Effector CD4-positive, alpha-beta T cell (primary cell): Measurements from ENCODE around the gene PPP1R27. TPM values are rescaled to one million over a fixed set of nuclear protein-coding genes. Genes with fewer than 3 reads are reported as not detected.

Experiments used
- DNase-seq: peaks from one replicate; pipeline ENCODE4 v3.0.0-alpha.2; 2020
- total RNA-seq: gene quantifications from one replicate; lab custom pipeline; 2026; lab: John Stamatoyannopoulos, UW

The PPP1R27 gene, protein sequence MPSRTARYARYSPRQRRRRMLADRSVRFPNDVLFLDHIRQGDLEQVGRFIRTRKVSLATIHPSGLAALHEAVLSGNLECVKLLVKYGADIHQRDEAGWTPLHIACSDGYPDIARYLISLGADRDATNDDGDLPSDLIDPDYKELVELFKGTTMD
- not detected for total RNA-seq

DNA sequence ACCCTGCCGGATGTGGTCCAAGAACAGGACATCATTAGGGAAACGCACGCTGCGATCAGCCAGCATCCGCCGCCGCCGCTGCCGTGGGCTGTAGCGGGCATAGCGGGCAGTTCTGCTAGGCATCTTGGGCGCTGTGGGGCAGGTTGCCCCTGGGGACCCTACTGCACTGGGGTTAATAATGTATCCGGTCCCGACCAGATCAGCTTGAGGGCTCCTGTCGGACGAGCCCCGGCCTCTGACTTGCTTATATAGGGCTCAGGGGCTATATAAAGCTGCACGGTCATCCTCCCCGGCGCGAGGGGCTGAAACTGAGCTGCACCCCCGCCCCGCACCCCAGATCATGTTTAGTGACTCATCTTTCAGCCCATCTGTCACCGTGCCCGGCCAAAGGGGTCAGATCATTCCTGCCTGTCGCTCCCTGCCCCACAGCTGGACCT lies at the start of gene PPP1R27:
Gene PPP1R27 (minus strand): TSS at position 220 of the 437 bp plus-strand sequence. CDS start 97 bp downstream, at position 123.
- DNase-seq, result no peak

DNA sequence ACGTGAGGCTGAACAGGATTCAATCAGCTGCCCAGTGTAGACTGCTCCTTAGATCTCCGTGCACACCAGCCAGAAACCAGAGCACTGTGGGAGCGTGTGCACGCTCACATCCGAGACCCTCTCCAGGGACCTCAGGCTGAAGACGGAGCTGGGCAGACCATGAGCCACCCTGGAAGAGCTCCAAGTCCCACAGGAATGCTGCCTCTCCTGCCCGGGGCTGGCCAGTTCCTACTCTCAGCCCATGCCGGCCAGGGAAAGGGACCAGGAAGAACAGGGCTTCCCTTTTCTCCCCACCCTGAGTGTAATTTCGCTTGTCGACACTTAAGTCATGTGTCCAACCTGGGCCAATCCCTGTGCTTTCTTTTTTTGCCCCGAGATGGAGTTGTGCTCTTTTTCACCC lies 49.7 kb upstream of the PPP1R27 start:
- no peak for DNase-seq

DNA sequence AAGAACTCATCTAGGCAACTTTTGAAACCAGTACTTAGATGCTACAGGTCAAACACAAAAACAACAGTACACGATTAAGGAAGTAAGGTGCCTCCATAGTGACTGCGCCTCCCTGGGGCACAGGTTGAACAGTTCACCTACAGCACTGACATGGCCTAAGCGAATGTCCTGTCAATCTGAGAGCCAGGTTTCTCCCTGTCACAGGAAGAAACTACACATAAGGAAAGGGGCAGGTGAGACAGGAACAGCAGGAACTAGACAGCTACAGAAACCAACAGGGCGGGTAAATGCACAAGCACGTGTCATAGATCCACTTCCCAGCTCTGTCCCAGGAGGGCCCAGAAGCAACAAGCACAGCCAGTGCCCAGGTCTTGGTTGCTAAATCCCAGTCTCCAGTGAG lies 44.3 kb upstream of the PPP1R27 start:
- DNase-seq, result no peak

DNA sequence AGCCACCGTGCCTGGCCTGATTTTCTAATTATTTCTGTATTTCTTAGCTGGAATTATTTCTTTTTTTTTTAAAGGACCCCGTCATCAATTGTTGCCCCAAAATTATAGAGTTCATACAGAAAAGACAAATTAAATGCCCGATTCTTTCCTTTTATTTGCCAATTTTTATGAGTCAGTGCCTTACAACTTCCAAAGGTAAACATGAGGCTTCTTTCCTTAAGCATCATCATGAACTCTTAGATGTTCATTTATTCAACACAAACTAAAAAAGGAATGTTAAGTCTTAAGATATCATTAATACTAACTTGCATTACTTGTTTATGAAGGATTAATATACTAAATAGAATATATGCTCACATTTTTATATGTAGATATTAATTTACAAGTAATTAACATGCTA lies 43.4 kb upstream of the PPP1R27 start:
- no peak for DNase-seq

DNA sequence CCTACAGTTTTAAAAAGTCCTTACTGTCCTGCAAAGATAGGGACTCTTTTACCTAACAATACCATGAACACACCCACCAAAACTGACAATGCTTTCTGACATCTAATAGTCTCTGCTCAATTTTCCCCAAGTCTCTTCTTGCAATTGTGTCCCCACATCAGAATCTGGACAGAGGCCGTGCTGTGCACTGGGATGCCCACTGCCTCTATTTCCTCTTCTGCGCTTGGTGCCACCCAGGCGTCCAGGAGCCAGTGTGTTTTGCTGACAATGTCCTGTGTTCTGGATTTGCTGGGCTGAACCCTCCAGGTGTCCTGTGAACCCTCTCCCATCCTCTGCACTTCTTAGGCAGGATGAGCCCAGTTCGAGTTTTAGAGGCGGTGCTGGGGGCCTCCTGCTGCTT lies 42.7 kb upstream of the PPP1R27 start:
- no peak for DNase-seq

DNA sequence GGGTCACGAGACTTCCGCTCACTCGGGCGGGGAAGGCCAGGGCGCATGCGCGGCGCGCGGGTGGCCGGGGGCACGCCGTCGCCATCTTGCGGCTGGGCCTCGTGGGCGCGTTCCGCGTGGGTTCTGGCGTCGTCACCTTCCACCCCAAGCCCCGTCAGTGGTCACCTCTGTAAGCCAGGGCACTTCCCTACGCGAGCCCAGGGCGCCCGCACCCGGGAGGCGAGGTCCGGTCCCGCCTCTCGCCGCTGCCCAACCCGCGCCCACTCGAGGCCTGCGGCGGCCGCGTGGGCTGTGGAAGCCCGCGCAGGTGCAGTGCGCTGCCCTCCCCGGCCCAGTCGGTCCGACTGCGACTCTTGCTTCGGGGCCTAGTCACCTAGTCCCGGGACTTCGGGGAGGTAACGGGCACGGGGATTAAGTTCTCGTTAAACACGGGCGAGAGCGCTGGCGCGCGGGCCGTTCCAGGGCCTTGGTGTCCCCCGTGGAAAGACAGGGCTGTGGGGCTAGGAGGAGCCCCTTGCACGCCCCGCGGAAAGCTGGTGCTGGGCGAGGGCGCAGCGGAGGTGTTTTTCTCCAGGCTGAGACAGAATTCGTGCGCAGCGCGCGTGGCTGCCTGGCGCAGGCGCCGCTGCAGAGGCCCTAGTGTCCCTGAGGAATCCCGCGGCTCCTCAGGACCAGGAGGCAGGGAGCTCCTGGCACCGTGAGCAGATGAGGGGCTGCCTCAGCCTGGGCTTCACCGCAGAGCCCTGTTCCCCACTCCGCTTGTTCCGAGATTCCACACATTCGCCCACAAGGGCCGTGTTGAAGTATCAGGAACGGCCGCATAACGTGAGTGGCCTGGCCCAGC lies 36.8 kb upstream of the PPP1R27 start:
- peak; percentile 95 for DNase-seq

DNA sequence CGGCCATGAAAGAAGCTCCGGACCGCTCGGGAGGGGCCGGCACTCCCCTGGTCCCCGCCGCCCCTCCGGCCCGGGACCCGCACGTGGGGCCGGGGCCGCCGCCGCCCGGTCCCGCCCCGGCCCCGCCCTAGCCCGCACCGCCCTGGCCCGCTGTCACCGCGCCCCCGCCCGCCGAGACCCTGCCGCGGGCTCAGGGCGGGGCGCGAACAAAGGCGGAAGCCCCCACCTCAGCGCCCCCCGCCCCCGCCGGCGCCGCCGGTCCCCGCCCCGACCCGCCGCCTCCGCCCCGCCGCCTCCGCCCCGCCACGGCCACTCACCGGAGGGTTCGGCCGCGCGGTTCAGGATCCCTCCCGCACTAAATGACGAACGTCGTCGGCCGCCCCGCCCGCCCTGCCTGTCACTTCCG lies 36.1 kb upstream of the PPP1R27 start, which contains the start of gene ARHGDIA:
Gene ARHGDIA (minus strand): TSS at position 357 of the 406 bp plus-strand sequence. CDS start 1,407 bp downstream, outside the sequence.
- no peak for DNase-seq

DNA sequence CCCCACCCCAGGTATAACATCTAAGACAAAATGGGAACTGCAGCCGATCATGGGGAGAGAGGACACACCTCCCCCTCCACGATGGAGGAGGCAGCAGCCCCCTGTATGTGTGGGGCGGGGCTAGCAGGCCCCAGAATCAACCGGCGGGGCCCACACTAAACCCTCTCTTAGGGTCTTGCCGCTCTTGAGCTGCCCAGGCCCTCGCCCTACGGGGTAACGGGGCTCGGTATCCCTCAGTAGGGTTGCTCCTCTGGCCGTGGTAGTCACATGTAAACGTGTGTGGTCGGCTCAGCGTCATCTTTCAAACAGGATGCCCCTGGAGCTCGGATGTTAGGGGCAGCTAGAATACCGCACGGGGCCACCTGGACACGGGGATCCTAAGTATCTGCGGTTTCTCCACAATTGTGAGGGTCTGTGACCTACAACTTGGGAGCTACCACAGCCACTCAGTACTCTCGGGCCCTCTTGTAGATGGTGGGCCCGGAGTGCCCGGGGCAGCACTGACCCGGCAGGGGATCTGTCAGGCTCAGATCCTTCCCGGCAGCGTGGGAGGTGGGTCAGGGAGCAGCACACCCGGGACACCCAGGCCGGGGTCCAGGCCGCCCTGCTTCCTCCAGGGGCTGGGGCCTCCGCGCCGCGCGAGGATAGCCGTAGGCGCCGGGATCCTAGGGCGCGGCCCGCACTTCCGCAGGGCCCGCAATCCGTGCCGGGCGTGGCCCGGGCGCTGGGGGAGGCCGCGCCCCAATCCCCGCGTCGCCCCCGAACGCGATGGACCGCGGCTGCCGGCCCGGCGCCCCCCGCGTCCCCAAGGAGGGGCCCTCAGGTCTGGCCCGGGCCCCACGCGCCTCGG lies 35.5 kb upstream of the PPP1R27 start:
- peak; percentile 19 for DNase-seq

DNA sequence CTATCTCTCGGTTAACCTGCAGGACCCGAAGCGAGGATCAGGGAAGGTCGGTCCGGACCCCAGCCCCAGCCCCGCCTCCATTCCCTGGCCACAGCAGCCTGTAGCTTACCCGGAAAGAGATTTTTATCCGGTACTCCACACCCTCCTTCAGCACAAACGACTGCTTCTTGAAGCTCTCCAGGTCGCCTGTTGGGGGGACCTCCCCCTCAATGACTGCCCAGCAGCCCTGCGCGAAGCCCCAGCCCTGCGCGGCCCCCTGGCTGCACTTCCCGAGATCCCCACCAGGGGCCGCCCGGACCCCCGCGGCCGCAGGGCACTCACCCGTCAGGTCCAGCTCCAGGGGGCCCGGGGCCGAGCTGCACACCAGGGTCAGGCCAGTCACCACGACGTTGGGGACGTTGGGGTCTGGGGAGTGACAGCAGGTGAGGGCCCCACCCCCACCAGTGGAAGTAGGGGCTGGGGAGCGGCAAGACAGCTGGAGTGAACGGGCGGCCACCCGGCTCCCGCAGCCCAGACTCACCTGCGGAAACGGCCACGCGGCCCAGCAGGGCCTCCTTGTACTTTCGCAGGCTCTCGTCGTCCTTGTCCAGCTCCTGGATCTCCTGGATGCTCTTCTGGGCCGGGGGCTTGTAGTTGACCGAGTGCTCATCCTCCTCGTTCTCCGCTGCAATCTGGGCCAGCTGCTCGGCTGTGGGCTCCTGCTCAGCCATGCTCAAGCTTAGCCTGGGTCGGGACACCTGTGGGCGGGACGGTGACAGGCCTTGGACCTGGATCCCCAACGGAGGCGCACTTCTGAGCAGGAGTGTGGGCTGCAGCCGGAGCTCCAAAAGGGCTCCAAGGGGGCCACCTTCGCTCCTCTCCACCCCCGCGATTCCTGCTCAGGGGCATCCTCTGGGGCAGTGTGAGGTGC lies 34.6 kb upstream of the PPP1R27 start:
- no peak for DNase-seq

DNA sequence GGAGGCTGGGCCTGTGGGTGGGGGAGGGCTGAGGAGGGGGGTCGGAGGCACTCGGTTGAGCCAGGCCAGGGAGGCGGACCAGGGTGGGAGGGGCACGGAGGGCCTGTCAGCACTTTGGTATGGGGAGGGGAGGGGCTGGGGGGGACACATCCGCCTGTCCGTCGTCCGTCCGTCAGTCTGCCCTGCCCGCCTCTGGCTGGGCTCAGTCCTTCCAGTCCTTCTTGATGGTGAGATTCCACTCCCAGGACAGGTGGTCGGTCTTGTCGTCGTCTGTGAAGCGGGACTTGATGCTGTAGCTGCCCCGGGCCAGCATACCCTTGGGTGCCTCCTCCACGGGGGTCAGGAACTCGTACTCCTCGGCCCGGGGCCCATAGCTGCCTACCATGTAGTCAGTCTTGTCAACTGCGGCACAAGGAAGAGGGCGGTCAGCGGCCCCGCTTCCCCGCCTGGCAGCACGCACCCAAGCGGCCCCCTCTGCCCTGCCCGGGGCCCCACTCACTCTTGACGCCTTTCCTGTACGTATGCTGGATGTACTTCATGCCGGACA lies 33.9 kb upstream of the PPP1R27 start:
- no peak for DNase-seq

DNA sequence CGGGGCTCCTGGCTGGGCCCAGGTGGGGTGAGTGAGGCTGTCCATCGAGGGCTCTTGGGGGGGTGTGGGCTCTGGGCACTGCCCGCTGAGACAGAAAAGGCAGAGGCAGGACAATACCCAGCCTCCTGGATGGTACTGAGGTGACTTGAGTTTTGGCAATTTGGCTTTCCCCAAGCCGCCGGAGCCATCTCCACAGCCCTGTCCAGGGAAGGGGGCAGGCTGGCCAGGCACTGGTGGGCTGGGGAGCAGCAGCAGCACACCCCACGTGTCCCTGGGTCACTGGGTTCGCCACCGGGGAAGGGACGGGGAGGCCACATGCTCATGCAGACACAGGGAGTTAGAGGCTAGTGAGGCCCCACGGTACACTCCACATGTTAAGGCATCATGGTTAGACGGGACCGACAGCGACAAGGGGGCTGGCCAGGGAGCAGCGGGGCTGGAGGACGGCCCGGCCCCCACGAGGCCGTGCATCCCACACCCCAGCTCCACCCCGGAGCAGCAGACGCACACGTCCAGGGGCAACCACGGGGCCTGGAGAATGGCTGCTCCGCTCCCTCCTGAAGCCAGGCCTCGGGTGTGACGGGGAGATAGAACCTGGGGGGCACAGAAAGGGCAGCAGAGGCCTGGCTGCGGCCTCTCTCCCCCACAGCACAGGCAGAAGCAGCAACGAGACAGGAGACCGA lies 33.3 kb upstream of the PPP1R27 start:
- DNase-seq, result no peak

DNA sequence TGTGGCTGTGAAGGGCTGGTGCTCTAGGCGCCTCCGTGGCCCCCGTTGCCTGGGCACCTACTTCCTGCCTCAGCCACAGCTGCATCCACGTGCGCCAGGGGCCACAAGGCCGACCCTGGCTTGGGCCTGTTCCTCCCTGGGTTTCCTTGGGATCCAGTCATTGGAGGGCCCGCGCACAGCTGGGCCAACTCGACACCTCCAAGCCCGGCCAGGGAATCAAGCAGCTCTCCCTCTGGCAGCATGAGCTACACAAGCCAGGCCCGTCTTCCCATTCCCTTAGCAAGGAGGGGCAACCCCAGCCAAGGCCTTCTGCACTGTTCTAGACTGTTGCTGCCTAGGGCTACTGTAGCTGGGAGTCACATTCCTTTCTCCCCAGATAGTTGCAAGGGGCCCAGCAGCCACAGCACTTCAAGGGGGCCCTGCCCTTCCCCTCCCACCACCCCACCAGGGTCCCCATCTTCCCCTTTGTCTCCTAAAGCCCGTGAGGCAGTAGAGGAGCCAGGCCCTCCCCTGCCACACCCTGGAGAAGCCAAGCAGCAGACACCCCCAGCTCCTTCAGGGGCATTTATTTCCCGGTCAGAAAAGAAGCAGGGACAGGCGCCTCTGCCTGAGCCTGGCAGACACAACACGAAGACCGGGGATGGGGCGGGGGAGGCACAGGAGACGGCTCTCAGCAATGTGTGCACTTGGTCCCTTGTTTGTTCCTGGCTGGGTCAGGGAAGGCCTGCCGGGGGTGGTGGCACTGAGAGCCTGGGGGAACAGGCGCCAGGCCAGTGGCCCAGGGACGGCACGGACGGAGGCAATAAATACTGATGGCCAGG lies 32.5 kb upstream of the PPP1R27 start:
- DNase-seq, result no peak

DNA sequence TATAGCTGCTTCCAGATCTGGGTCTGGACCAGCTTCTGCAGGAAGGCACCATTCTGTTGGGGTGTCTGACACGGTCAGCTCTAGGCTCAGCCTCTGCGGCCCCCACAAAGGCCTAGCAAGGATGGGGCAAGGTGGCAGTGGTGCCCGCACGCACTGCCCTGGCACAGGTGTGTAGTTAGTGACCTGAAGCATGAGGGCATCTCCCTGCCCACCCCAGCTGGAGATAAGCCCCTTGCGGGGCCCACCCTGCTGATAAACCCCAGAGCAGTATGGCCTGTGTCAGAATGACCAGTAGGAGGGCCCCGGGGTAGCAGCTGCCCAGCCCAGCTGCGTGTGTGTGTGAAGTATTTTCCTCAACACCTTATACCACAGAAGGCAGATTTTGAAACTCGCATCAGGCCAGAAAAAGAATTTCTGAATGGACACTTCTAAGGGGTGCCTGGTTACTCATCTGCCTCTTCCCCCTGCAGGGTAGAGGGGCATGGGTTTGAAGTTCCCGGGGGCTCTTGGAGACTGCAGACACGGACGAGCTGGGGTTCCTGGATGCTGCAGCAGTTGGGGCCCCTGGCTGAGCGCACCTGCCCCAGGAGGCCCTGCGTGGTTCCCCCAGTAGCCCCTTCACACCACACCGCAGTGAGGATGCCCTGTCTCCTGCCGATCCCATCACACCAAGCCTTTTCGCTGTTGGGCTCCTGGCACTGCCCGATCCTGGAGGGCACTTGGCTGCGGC lies 31.8 kb upstream of the PPP1R27 start:
- no peak for DNase-seq

DNA sequence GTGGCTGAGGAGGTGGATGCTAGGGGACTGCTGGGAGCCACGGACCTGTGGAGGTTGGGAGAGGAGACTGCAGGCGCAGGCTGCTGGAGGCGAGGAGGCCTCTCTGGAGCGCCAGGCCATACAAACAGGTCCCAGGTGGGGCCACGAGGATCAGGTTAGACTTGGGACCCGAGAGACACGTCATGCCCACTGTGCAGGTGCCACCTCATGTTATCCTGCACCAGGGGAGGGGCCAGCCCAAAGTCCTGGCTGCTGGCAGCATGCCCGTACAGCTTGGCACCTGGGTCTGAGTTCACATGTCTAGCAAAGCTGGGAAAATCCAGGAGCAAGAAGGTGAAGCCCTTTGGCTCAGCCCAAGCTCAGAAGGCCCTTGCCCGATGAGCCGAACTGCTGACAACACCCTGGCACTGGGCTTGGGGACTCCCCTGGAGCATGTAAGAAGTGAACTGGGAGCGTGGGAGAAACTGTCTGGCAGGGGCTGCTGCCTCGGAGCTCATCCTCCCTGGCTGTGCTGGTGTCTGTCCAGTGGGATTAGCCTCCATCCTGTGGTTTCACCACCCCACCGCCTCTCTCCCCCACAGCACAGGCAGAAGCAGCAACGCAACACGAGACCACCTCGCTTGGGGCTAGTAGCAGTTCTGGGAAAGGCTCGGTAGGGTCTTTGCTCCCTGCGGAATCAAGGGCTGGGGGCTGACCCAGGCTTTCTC lies 31.0 kb upstream of the PPP1R27 start:
- no peak for DNase-seq

DNA sequence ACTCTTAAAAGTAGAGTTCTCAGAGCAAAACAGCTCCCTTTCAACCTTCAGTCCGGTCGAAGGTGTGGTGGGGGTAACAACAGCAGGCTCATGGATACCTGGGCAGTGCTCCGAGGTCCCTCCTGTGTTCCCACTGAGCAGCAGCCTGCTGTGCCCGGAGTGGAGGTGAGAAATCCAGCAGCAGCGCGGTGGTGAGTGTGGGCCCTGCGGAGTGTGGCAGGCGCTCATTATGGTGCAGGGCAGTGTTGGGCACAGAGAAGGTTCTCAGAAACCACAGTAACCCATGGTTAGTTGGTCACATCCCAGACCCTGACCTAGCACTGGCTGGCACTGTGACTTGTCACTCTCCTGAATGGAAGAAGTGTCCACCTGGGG lies 30.5 kb upstream of the PPP1R27 start:
- no peak for DNase-seq

DNA sequence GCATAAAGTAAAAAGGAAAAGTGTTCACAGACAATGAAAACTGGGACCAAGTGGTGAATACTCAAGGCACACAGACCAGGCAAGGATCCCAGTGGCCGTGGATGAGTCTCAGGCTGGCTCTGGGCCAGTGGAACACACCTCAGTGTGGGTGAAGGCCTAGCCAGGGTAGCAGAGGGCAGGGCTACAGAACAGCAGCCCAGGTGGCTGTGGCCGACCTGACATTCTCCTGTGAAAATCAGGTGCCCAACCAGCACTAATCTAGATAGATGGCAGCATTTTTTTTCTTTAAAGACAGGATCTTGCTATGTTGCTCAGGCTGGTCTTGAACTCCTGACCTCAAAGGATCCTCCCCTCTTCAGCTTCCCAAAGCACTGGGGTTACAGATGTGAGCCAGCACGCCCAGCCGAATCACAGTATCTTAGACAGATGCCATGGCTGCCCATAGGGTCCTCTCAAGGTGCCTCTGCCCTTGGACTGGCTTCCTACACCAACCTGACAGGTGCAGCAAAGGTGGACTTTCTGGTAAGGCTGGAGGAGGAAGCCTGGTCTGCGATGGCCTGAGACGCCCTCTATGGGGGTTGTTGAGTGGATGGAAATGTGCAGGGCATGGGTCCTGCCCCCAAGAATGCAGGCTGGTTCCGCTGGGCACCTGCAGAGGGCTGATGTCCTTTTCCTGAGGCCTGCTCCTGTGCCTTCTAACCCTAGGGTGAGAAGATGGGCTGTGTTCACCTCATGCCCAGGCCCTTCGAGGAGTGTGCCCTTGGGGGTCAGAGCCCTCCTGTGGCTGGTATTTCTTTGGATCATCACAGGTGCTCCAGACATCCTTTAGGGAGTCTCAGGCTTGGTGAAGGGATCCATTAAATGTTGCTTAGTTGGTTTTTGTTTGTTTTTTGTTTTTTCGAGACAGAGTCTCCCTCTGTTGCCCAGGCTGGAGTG lies 29.3 kb upstream of the PPP1R27 start:
- no peak for DNase-seq

DNA sequence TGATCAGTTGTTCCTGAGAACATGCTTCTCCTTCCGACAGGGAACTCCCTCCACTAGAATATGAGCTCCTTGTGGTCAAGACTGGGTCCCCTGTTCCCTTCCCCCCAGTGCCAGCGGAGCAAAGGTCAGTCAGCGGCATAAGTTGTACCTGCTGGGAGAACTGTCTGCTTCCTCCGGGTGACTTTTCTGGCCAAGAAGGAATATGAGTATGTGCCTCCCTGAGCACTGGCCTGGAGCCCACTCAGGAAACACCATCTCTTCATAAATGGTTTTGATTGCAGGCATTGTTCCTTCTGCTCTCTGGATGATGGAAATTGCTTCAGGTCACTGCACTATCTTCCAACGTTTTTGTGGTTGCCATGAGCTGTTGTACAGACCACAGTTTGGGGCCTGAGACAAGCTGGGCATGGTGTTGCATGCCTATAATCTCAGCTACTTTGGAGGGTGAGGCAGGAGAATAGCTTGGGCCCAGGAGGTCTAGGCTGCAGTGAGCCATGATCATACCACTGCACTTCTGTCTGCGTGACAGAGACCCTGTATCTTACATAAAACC lies 28.3 kb upstream of the PPP1R27 start:
- DNase-seq, result no peak
